ENCODE data around the gene AMBRA1.

AMBRA1 gene

GRCh38 chr11:46541593-46542371, 52.0 kb downstream of the AMBRA1 start:
- no peak overlapping the region for H3K27ac ChIP-seq (replicated peaks)
- peak in 1 of 2 experiments; percentile 64 for DNase-seq (ENCODE audit: low read depth in 1 of 2, low spot score in 1 of 2)

DNA sequence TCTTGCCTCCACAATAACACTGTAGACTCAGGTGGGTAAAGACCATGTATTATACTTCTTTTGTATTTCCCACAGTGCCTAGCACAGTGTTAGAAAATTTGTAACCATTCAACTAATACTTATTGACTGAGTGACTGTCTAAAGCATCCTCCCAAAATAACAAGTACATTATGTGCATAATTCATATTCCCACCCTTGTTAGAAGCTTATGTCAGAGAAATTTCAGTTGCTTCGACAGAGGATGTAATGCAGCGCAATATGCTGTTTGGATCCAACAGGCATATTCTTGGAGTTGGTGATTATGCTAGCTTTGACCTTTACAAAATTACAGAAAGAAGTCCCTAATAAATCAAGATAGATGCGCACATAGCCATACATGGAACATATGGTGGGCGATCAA, 53.0 kb downstream of the AMBRA1 start:
- Histone ChIP-seq H3K4me3 (replicated peaks; ENCODE audit: insufficient read depth, low read length) (no peak overlapping the region), H3K27ac (replicated peaks) (no peak overlapping the region), H3K27me3 (ENCODE audit: insufficient read depth, poor library complexity, severe bottlenecking) (no peaks in the 10 kb centered on the region)
- TF ChIP-seq POLR2AphosphoS5 (IDR thresholded peaks at IDR 0.05; ENCODE audit: low read depth) (no peak), SPI1 (IDR thresholded peaks at IDR 0.05; ENCODE audit: borderline replicate concordance, low read depth) (no peak), REST (IDR thresholded peaks at IDR 0.05; ENCODE audit: insufficient replicate concordance, low read depth) (no peak)
- no peak for DNase-seq (ENCODE audit: low read depth in 1 of 2, low spot score in 1 of 2)

More at GRCh38 chr11:46541593-46542371, 52.0 kb downstream of the AMBRA1 start:
- TF ChIP-seq SPI1 (IDR thresholded peaks at IDR 0.05; ENCODE audit: borderline replicate concordance, low read depth), result peak; percentile 3; the same call in 1 of the 2 replicates
- no peak for TF ChIP-seq REST (IDR thresholded peaks at IDR 0.05; ENCODE audit: insufficient replicate concordance, low read depth)
- H3K4me3 ChIP-seq (replicated peaks; ENCODE audit: insufficient read depth, low read length), result no peak overlapping the region
- no peaks in the 10 kb centered on the region for H3K27me3 ChIP-seq (ENCODE audit: insufficient read depth, poor library complexity, severe bottlenecking)

DNA sequence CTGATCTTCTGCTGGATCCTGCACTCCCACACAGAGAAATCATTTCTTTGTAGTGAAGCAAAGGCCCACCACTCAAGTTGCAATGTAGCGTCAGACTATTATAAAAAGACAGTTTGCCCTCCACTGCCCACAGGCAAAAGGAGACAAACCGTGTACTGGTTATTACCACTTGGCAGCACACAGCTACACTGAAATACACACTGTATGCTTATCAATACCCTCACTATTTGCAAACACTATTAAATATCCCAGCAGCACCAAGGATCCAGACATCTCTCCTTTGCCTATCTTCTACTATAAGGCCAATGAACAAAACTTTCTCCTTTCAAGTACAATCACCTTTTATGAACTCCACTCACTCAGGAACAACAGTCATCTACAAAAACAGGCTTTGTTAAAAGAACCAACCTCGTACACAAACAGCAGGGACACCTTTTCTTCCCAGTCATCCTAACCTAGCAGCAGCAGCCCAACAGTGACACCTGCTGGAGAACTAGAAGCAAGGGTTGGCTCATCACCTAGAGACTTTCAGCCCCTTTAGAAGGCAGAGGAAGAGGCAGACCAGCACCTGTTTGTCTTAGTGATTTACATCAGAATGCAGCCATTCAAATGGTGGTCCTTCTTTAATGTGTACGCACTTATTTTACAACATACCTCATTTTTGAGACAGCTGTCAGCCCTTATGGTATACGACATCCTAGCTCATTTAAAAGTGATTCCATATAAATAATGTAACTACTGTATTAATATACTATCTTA, 56.1 kb downstream of the AMBRA1 start:
- Histone ChIP-seq H3K27ac (replicated peaks) (no peak overlapping the region), H3K27me3 (ENCODE audit: insufficient read depth, poor library complexity, severe bottlenecking) (no peaks in the 10 kb centered on the region), H3K4me3 (replicated peaks; ENCODE audit: insufficient read depth, low read length) (no peak overlapping the region)
- no peak for TF ChIP-seq GABPA (IDR thresholded peaks at IDR 0.05; ENCODE audit: low read depth)
- TF ChIP-seq, protein P1, sequence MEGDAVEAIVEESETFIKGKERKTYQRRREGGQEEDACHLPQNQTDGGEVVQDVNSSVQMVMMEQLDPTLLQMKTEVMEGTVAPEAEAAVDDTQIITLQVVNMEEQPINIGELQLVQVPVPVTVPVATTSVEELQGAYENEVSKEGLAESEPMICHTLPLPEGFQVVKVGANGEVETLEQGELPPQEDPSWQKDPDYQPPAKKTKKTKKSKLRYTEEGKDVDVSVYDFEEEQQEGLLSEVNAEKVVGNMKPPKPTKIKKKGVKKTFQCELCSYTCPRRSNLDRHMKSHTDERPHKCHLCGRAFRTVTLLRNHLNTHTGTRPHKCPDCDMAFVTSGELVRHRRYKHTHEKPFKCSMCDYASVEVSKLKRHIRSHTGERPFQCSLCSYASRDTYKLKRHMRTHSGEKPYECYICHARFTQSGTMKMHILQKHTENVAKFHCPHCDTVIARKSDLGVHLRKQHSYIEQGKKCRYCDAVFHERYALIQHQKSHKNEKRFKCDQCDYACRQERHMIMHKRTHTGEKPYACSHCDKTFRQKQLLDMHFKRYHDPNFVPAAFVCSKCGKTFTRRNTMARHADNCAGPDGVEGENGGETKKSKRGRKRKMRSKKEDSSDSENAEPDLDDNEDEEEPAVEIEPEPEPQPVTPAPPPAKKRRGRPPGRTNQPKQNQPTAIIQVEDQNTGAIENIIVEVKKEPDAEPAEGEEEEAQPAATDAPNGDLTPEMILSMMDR (IDR thresholded peaks at IDR 0.05; ENCODE audit: insufficient read depth, low read length), result peak; percentile 96
- TF ChIP-seq POLR2AphosphoS5 (IDR thresholded peaks at IDR 0.05; ENCODE audit: low read depth), result no peak
- TF ChIP-seq SPI1 (IDR thresholded peaks at IDR 0.05; ENCODE audit: borderline replicate concordance, low read depth), result no peak
- TF ChIP-seq REST (IDR thresholded peaks at IDR 0.05; ENCODE audit: insufficient replicate concordance, low read depth), result no peak
- DNase-seq (ENCODE audit: low read depth in 1 of 2, low spot score in 1 of 2), result peak; percentile 63 to 77

DNA sequence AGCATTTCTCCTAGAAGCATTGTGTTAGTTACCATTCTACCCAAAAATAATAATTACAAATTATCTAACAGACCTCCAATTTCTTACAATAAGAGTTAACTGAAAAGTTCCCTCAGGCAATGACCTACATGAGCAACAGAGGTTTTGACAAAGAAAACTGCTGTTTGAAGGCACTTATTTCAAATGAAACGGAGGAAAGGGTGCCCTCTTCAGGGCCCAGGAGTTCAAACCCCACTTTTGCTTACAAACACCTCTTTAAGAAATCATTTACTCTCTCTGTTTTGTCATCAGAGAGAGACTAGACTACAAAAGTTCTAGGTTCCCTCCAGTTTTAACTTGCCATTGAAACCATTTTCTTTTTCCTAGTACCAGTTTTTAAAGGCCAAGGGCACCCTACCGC, 56.7 kb downstream of the AMBRA1 start:
- no peak for DNase-seq (ENCODE audit: low read depth in 1 of 2, low spot score in 1 of 2)
- Histone ChIP-seq H3K27me3 (ENCODE audit: insufficient read depth, poor library complexity, severe bottlenecking) (no peaks in the 10 kb centered on the region), H3K4me3 (replicated peaks; ENCODE audit: insufficient read depth, low read length) (no peak overlapping the region), H3K27ac (replicated peaks) (no peak overlapping the region)
- TF ChIP-seq GABPA (IDR thresholded peaks at IDR 0.05; ENCODE audit: low read depth) (no peak), SPI1 (IDR thresholded peaks at IDR 0.05; ENCODE audit: borderline replicate concordance, low read depth) (no peak), POLR2AphosphoS5 (IDR thresholded peaks at IDR 0.05; ENCODE audit: low read depth) (no peak), REST (IDR thresholded peaks at IDR 0.05; ENCODE audit: insufficient replicate concordance, low read depth) (no peak)
- TF ChIP-seq, protein P1 (IDR thresholded peaks at IDR 0.05; ENCODE audit: insufficient read depth, low read length), result no peak
